ENCODE results near the gene SLF2.

Gene SLF2

DNA sequence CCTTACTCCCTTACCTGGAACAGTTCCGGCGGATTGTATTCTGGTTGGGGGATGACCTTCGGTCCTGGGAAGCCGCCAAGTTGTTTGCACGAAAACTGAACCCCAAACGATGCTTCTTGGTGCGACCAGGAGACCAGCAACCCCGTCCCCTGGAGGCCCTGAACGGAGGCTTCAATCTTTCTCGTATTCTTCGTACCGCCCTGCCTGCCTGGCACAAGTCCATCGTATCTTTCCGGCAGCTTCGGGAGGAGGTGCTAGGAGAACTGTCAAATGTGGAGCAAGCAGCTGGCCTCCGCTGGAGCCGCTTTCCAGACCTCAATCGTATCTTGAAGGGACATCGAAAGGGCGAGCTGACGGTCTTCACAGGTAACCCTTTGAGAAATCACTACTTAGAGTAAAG lies 76.3 kb downstream of the SLF2 start:
- H3K27ac ChIP-seq, result no peak overlapping the region
- TF ChIP-seq ZFX (IDR thresholded peaks at IDR 0.05), result no peak
- TF ChIP-seq, protein P1, sequence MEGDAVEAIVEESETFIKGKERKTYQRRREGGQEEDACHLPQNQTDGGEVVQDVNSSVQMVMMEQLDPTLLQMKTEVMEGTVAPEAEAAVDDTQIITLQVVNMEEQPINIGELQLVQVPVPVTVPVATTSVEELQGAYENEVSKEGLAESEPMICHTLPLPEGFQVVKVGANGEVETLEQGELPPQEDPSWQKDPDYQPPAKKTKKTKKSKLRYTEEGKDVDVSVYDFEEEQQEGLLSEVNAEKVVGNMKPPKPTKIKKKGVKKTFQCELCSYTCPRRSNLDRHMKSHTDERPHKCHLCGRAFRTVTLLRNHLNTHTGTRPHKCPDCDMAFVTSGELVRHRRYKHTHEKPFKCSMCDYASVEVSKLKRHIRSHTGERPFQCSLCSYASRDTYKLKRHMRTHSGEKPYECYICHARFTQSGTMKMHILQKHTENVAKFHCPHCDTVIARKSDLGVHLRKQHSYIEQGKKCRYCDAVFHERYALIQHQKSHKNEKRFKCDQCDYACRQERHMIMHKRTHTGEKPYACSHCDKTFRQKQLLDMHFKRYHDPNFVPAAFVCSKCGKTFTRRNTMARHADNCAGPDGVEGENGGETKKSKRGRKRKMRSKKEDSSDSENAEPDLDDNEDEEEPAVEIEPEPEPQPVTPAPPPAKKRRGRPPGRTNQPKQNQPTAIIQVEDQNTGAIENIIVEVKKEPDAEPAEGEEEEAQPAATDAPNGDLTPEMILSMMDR (conservative IDR thresholded peaks at IDR 0.05), result no peak

DNA sequence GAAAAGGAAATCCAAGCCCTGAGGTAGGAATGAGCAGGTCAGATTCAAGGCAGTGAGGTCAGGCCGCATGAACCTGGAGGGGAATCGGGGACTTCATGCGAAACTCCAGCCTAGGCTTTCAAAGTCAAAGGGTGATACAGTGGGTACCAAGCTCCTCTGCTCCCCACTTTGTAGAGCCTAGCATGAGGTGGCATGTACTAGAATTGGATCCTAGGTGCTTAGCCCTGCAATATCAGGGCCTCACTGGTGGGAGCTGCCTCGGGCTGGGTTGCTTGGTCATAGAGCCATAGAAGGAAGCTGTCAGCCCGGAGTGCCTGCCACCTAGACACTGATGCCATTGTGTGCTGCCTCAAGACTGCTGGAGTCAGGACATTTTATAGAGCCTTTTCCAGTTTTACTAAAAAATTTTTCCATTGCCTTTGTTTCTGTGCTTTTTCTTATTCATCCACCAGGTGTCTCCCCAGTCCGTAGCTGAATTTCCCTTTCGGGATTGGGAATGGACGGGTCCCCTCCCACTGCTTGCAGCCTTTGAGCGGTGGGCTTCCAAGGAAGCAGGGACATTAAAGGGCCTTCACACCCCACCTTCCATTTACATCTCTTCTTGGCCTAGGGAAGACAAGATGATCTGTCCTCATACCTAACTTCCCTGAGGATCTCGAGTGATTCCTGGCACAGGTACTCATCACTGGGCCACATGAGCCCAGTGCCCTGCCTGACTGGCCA lies 81.4 kb downstream of the SLF2 start:
- TF ChIP-seq, protein P1 (conservative IDR thresholded peaks at IDR 0.05), result peak; percentile 61
- no peak for TF ChIP-seq ZFX (IDR thresholded peaks at IDR 0.05)
- no peak overlapping the region for H3K27ac ChIP-seq

GRCh38 chr10:100995181-100995580 lies 82.4 kb downstream of the SLF2 start:
- no peak overlapping the region for H3K27ac ChIP-seq
- TF ChIP-seq, protein P1 (conservative IDR thresholded peaks at IDR 0.05), result no peak
- TF ChIP-seq ZFX (IDR thresholded peaks at IDR 0.05), result no peak

- peak overlapping the region; percentile 89 for H3K27ac ChIP-seq
- TF ChIP-seq, protein P1 (conservative IDR thresholded peaks at IDR 0.05), result no peak
- TF ChIP-seq ZFX (IDR thresholded peaks at IDR 0.05), result no peak
Measured at GRCh38 chr10:100996678-100997359, 84.1 kb downstream of the SLF2 start.

GRCh38 chr10:100997360-100998182 lies 84.8 kb downstream of the SLF2 start:
- TF ChIP-seq, protein P1 (conservative IDR thresholded peaks at IDR 0.05), result peak; percentile 80
- TF ChIP-seq ZFX (IDR thresholded peaks at IDR 0.05), result peak; percentile 38; the same call in 1 of the 2 replicates

DNA sequence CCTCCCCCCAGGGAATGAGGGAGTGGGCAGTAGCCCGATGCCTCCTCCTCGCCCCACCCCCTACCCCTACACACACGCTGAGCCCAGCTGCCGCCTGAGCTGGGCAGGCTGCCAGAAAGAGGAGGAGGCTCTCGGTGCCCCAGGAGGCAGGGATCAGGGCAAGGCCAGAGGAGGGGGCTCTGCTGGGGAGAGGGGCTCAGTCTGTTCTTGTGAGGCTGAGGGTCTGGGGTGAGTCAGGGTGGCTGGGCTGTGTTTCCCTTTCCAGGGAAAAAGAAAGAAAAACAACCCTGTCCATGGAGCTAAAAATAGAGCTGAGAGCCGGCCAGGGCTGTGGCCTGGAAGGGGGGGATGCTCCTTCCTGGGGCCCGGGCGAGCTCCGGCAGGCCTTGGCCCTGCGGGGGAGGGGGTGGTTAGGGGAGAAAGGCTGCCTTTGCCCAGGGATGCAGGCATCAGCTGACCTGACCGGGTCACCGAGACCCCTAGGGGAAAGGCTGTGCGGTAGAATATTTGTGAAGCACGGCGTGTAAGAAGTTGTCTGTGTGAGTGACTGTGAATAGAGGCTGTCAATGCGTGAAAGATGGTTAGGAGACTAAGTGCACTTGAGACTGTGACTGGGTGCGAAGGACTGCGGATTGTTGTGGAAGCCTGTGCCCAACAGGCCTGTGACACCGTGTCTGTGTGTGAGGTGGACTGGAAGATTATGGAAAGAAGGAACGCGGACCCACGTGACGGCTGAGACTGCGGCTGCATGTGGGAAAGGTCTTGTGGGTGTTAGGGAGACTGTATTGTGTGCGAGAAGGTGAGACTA lies 85.6 kb downstream of the SLF2 start:
- TF ChIP-seq, protein P1 (conservative IDR thresholded peaks at IDR 0.05), result no peak
- no peak for TF ChIP-seq ZFX (IDR thresholded peaks at IDR 0.05)
- H3K27ac ChIP-seq, result peak overlapping the region; percentile 89

More at GRCh38 chr10:100997360-100998182, 84.8 kb downstream of the SLF2 start:
- H3K27ac ChIP-seq, result peak overlapping the region; percentile 89

Measured in C4-2B (cell line).